Cardiac fibroblast (primary cell): ENCODE data around the gene TNPO3.

ENCODE experiments used
- DNase-seq, 2 donors: peaks; one replicate each; pipeline versions ENCODE4 v3.0.0 to v3.0.0-alpha.2; 2010; ENCODE audit warnings: low read depth in 2 of 2
- H3K4me3 ChIP-seq, 2 donors: replicated peaks in 1 of 2; 1 replicate in 1 of 2; 2 replicates in 1 of 2; pipeline ENCODE4 v1.5.1; 2011; ENCODE audit warnings: low read depth in 2 of 2, low read length in 2 of 2, mild to moderate bottlenecking in 2 of 2, moderate library complexity in 1 of 2
- TF ChIP-seq, protein P1 (sequence below): IDR thresholded peaks from one replicate; pipeline ENCODE4 v1.5.1; 2011; ENCODE audit warnings: low read depth, mild to moderate bottlenecking, low read length, inconsistent platforms

TNPO3 gene

DNA sequence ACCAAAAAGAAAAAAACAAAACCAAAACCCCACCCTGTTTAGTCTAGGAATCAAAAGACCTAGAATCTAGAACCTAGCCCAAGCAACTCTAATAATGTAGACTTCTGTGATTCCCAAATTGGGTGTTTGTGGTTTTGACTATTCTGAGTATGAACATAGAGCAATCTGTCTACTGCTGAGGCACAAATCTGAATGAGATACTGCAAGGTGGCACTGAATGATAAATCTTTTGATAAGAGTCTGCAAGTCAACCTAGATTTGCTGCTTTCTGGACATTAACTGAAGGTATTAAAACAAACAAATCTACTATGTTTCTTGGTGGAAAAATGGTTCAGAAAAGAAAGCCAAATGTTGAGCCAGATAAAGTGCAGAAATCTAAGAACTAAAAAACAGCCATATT lies 66.5 kb downstream of the TNPO3 start:
- TF ChIP-seq, protein P1, sequence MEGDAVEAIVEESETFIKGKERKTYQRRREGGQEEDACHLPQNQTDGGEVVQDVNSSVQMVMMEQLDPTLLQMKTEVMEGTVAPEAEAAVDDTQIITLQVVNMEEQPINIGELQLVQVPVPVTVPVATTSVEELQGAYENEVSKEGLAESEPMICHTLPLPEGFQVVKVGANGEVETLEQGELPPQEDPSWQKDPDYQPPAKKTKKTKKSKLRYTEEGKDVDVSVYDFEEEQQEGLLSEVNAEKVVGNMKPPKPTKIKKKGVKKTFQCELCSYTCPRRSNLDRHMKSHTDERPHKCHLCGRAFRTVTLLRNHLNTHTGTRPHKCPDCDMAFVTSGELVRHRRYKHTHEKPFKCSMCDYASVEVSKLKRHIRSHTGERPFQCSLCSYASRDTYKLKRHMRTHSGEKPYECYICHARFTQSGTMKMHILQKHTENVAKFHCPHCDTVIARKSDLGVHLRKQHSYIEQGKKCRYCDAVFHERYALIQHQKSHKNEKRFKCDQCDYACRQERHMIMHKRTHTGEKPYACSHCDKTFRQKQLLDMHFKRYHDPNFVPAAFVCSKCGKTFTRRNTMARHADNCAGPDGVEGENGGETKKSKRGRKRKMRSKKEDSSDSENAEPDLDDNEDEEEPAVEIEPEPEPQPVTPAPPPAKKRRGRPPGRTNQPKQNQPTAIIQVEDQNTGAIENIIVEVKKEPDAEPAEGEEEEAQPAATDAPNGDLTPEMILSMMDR, result no peak
- H3K4me3 ChIP-seq, result no peak overlapping the region
- no peak for DNase-seq

GRCh38 chr7:128986609-128987008 lies 68.3 kb downstream of the TNPO3 start:
- H3K4me3 ChIP-seq, result no peak overlapping the region
- DNase-seq, result no peak
- TF ChIP-seq, protein P1, result no peak

DNA sequence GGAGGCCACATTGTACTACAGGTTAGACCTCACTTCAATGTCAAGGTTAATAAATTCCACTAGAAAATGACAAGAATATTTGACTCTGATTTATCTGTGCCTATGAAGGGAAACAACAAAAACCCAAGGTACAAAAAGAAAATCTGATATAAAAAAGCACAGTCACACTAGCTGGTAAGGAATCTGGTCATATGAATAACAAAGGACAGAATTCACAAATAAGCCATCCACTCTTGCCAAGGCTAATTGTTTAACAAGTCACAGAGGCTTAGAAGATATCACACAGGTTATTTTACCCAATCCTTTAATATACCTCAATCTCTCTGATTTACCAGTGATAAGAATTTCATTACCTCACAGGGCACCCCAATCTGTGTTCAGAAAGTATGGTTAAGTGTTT lies 69.3 kb downstream of the TNPO3 start:
- no peak for DNase-seq
- no peak overlapping the region for H3K4me3 ChIP-seq
- TF ChIP-seq, protein P1, result no peak

DNA sequence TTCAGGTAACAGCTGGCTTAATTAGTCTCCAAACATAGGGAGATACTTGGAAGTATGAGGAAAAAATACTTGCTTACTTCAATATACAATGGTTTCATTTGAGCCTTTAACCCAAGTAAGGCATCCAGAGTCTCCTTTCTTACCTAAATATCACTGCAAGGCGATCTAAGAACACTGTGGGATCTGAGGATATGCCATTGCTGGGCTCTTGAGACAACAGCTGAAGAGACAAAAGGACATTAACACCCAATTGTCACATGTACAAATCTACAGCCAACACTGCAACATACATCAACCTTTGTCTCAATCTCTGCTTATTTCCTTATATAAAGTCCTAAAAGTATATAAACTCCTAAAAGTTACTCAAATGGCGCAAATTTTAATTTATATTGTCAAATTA lies 72.8 kb downstream of the TNPO3 start:
- DNase-seq, result no peak
- H3K4me3 ChIP-seq, result no peak overlapping the region
- TF ChIP-seq, protein P1, result no peak

DNA sequence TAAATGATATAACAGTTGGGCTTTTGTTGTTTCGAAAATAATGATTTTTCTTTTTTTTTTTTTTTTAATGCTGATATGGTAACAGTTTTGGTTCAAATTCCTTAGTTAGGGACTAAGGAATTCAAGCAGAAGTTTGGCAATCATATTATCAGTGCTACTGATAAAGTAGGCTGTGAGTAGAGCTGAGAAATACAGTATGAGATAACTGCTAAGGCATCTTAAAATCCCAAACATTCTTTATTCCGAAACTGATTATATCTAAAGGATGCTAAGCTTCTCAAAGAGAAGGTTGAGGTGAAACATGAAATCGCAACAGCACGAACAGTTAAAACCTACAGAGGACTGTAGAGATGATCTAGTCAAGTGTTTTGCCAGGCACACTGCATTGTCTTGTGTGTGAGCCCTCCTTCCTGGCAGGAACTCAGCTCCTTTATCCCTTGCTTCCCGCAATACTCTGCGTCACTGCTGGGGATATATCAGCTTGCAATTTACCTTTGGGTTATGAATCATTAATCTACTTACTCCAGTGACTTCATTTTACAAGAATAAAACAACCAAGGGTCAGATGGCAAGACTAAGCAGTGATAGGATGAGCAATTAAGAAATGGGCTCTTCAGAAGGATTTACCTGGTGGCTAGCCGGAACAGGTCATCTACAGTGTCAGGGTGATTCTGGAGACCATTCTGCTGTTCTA lies 80.5 kb downstream of the TNPO3 start:
- no peak overlapping the region for H3K4me3 ChIP-seq
- peak; percentile 66 to 75 for DNase-seq
- TF ChIP-seq, protein P1, result no peak

DNA sequence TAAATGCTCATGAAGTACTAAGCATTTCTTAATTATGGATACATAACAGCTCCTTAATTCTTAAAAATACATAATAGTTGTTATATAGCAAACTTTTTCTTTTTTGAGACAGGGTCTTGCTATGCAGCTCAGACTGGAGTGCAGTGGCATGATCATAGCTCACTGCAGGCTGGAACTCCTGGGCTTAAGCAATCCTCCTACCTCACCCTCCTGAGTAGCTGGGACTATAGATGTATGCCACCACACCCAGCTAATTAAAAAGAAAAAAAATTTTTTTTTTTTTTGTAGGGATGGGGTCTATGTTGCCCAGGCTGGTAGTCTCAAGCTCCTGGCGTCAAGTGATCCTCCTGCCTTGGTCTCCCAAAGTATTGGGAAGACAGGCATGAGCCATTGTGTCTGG lies 86.3 kb downstream of the TNPO3 start:
- DNase-seq, result no peak
- TF ChIP-seq, protein P1, result no peak
- no peak overlapping the region for H3K4me3 ChIP-seq

DNA sequence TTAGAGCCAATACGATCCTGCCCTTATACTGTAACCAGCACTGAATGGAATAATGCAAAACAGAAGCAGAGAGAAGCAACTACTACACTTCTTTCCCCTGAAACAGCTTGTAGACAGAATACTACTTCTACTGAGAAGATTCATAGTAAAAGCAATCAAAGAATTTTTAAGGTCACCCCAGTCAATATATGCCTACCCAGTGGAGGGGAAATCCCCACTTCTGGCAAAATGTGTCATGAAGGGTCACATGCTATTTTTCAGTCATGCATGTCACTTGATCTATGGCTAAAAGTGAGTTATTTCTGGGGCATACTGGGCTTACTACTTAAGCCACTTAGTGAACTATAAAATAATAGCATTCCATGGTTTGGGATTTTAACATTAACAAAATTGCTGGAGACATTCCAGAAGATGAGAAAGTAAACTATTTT lies 91.6 kb downstream of the TNPO3 start:
- peak in 1 of 2 donors; percentile 43 for DNase-seq
- H3K4me3 ChIP-seq, result no peak overlapping the region
- TF ChIP-seq, protein P1, result no peak
